Brain pericyte (primary cell): ENCODE measurements around the gene PRAMEF12.
"Not testable (repeated sequence)": the region's sequence is repeated elsewhere in the genome, so short reads cannot be mapped to it uniquely, and the experiment has no call there.

Experiments used
- DNase-seq: peaks from one replicate; pipeline ENCODE4 v3.0.0-alpha.2; 2012; ENCODE audit warnings: low read depth, low spot score

The PRAMEF12 gene

GRCh38 chr1:12773438-12773837 lies at the start of gene PRAMEF12:
Gene PRAMEF12, plus strand, starts transcription at chr1:12773738. Its CDS starts 1,130 bp downstream, at chr1:12774868.
- no peak for DNase-seq

GRCh38 chr1:12728391-12728790 lies 45.1 kb upstream of the PRAMEF12 start:
- no peak for DNase-seq

- no peak for DNase-seq
These were observed 43.4 kb upstream of the PRAMEF12 start for GRCh38 chr1:12730156-12730555.

- not testable (repeated sequence) for DNase-seq
These were observed 42.5 kb upstream of the PRAMEF12 start for GRCh38 chr1:12731084-12731483.

- no peak for DNase-seq
These were observed 38.9 kb upstream of the PRAMEF12 start for GRCh38 chr1:12734651-12735050.

GRCh38 chr1:12738934-12739333 lies 34.6 kb upstream of the PRAMEF12 start:
- no peak for DNase-seq

- DNase-seq: no peak
These were observed 33.9 kb upstream of the PRAMEF12 start for GRCh38 chr1:12739613-12740012.

- DNase-seq: no peak
These were observed 31.6 kb upstream of the PRAMEF12 start for GRCh38 chr1:12741946-12742345.

GRCh38 chr1:12745126-12745991 lies 28.2 kb upstream of the PRAMEF12 start:
- DNase-seq: no peak

GRCh38 chr1:12745992-12746323 lies 27.6 kb upstream of the PRAMEF12 start, which contains the start of gene CFAP107:
Gene CFAP107, plus strand, starts transcription at chr1:12746200. Its CDS starts 231 bp downstream, at chr1:12746431.
- no peak for DNase-seq

- no peak for DNase-seq
These were observed 24.7 kb upstream of the PRAMEF12 start for GRCh38 chr1:12748778-12749355.

GRCh38 chr1:12754738-12755137 lies 18.8 kb upstream of the PRAMEF12 start:
- no peak for DNase-seq

GRCh38 chr1:12756273-12756672 lies 17.3 kb upstream of the PRAMEF12 start:
- DNase-seq: no peak

GRCh38 chr1:12756768-12757413 lies 16.6 kb upstream of the PRAMEF12 start:
- DNase-seq: no peak

GRCh38 chr1:12757836-12758235 lies 15.7 kb upstream of the PRAMEF12 start:
- no peak for DNase-seq

- no peak for DNase-seq
These were observed 13.2 kb upstream of the PRAMEF12 start for GRCh38 chr1:12760256-12760795.

- DNase-seq: no peak
These were observed 11.8 kb upstream of the PRAMEF12 start for GRCh38 chr1:12761781-12762180.

GRCh38 chr1:12762766-12763165 lies 10.8 kb upstream of the PRAMEF12 start:
- DNase-seq: no peak

GRCh38 chr1:12763479-12763878 lies 10.1 kb upstream of the PRAMEF12 start:
- no peak for DNase-seq

GRCh38 chr1:12764016-12764415 lies 9.5 kb upstream of the PRAMEF12 start:
- DNase-seq: no peak

GRCh38 chr1:12769031-12769430 lies 4.5 kb upstream of the PRAMEF12 start:
- no peak for DNase-seq

GRCh38 chr1:12769976-12770505 lies 3.5 kb upstream of the PRAMEF12 start:
- DNase-seq: no peak
